Transverse colon (tissue), 4 donors: ENCODE measurements around the gene KLK8. TPM values are rescaled to one million over a fixed set of nuclear protein-coding genes. Genes with fewer than 3 reads are reported as not detected.

Source experiments
- DNase-seq: peaks from one replicate; pipeline ENCODE4 v3.0.0-alpha.2; 2019
- H3K27ac ChIP-seq, 4 donors: fragments of 200-600 bp; sonication (generic); 2 replicates each; pipeline ENCODE4 v1.5.1; 2016 to 2018; ENCODE audit warnings: inconsistent platforms in 4 of 4
- H3K27me3 ChIP-seq: fragments of 200-600 bp; sonication (generic); 2 replicates; pipeline ENCODE4 v1.5.1; 2017; ENCODE audit warnings: inconsistent platforms
- H3K36me3 ChIP-seq, 4 donors: fragments of 200-600 bp; sonication (generic); 2 replicates each; pipeline ENCODE4 v1.5.1; 2017 to 2019; ENCODE audit warnings: inconsistent platforms in 4 of 4
- H3K4me1 ChIP-seq, 4 donors: fragments of 200-600 bp; sonication (generic); 2 replicates each; pipeline ENCODE4 v1.5.1; 2017 to 2020; ENCODE audit warnings: inconsistent platforms in 4 of 4
- H3K4me3 ChIP-seq, 4 donors: fragments of 200-600 bp; sonication (generic); 1 replicate in 1 of 4; 2 replicates in 3 of 4; pipeline versions ENCODE4 v1.5.1 to v1.6.1; 2017 to 2019; ENCODE audit warnings: inconsistent platforms in 4 of 4
- H3K9me3 ChIP-seq, 2 donors: fragments of 200-600 bp; sonication (generic); 2 replicates each; pipeline ENCODE4 v1.5.1; 2017 to 2019; ENCODE audit warnings: inconsistent platforms in 2 of 2
- CTCF ChIP-seq, 5 experiments: fragments of 200-600 bp in 3 of 5; fragments of 450-650 bp in 2 of 5; sonication (generic) in 3 of 5; IDR thresholded peaks; 1 replicate in 2 of 5; 2 replicates in 3 of 5; pipeline ENCODE4 v1.5.1; 2016 to 2017; ENCODE audit warnings: antibody characterized with exemption in 5 of 5, inconsistent platforms in 3 of 5, mild to moderate bottlenecking in 2 of 5, moderate library complexity in 1 of 5
- EP300 ChIP-seq: sonication (generic); formaldehyde crosslinking; IDR thresholded peaks from one replicate; pipeline ENCODE4 v1.6.1; 2017; ENCODE audit warnings: antibody characterized with exemption, low read depth
- POLR2A ChIP-seq: fragments of 450-650 bp; IDR thresholded peaks from one replicate; pipeline ENCODE4 v1.6.1; 2016; ENCODE audit warnings: antibody characterized with exemption, mild to moderate bottlenecking, moderate library complexity
- POLR2AphosphoS5 ChIP-seq, 3 donors: sonication (generic); formaldehyde crosslinking; IDR thresholded peaks; one replicate each; pipeline ENCODE4 v1.6.1; 2016; ENCODE audit warnings: antibody characterized with exemption in 3 of 3
- WGBS, 2 donors: methylation state at CpG; one replicate each; pipeline ENCODE4 v1.1.5; 2018; ENCODE audit warnings: low coverage in 1 of 2; 5-methylcytosine and 5-hydroxymethylcytosine counted together
- in situ Hi-C, 4 donors: fragments of 200-750 bp; cut with MboI; loops; one replicate each; pipeline versions ENCODE4 v1.15.0 to v1.15.1; 2017; ENCODE audit warnings: low sequenced_read_pairs in 3 of 4, low pct_ligation_motif_present in 1 of 4, low pct_unique_long_range_greater_than_20kb in 1 of 4
- intact Hi-C: fragments of 100-400 bp; cut with DNase I; formaldehyde crosslinking; loops from one replicate; pipeline ENCODE4 v1.15.1; 2023; ENCODE audit warnings: low total_unique reads
- total RNA-seq, 4 donors: library from RNA; depleted of rRNA; stranded (reverse); fragments of >200 nt; gene quantifications; one replicate each; pipeline ENCODE4 v1.1.0, GENCODE V29; 2016

The KLK8 gene
- total RNA-seq, 4 donors from 2014 or later = not detected

GRCh38 chr19:51025809-51026553 lies 24.6 kb upstream of the KLK8 start:
- 20 to 49% methylated on average over 1 to 18 of the region's 18 CpGs for WGBS, 2 donors
- Histone ChIP-seq H3K4me1 (no peaks in the 10 kb centered on the region), H3K9me3 (no peaks in the 10 kb centered on the region), H3K36me3 (no peaks in the 10 kb centered on the region), H3K4me3 (no peak overlapping the region), H3K27ac (no peak overlapping the region), H3K27me3 (peaks cover 48% of the 10 kb centered on the region)
- intact Hi-C loops = no loop called here
- no peak for DNase-seq
- in situ Hi-C loops = no loop called here
- TF ChIP-seq CTCF (IDR thresholded peaks at IDR 0.05) = no peak
- no peak for TF ChIP-seq POLR2A
- TF ChIP-seq EP300 = no peak
- TF ChIP-seq POLR2AphosphoS5 (IDR thresholded peaks at IDR 0.05) = no peak

- no peaks in the 10 kb centered on the region for H3K4me1 ChIP-seq
- no peaks in the 10 kb centered on the region for H3K36me3 ChIP-seq
- H3K9me3 ChIP-seq = no peaks in the 10 kb centered on the region
- in situ Hi-C loops (no loop called here), intact Hi-C loops (no loop called here)
- TF ChIP-seq POLR2A (no peak), POLR2AphosphoS5 (IDR thresholded peaks at IDR 0.05) (no peak), EP300 (no peak), CTCF (IDR thresholded peaks at IDR 0.05) (no peak)
- 65% methylated on average over 6 of the region's 6 CpGs; no CpG with 5 or more reads in 1 of the 2 donors for WGBS, 2 donors
- H3K27ac ChIP-seq = no peak overlapping the region
- H3K27me3 ChIP-seq = peaks cover 51% of the 10 kb centered on the region
- DNase-seq = no peak
- no peak overlapping the region for H3K4me3 ChIP-seq
Measured at GRCh38 chr19:51025401-51025800, 24.0 kb upstream of the KLK8 start.

GRCh38 chr19:51024924-51025323 lies 23.5 kb upstream of the KLK8 start:
- Histone ChIP-seq H3K36me3 (no peaks in the 10 kb centered on the region), H3K4me3 (no peak overlapping the region), H3K27me3 (peaks cover 56% of the 10 kb centered on the region), H3K4me1 (no peaks in the 10 kb centered on the region), H3K9me3 (no peaks in the 10 kb centered on the region), H3K27ac (no peak overlapping the region)
- intact Hi-C loops (no loop called here), in situ Hi-C loops (no loop called here)
- DNase-seq = no peak
- 23 to 30% methylated on average over 2 to 5 of the region's 5 CpGs for WGBS, 2 donors
- TF ChIP-seq CTCF (IDR thresholded peaks at IDR 0.05) = no peak

- TF ChIP-seq POLR2A (no peak), CTCF (IDR thresholded peaks at IDR 0.05) (no peak), POLR2AphosphoS5 (IDR thresholded peaks at IDR 0.05) (no peak), EP300 (no peak)
- intact Hi-C loops (no loop called here), in situ Hi-C loops (no loop called here)
- H3K27ac ChIP-seq = no peak overlapping the region
- H3K36me3 ChIP-seq = no peaks in the 10 kb centered on the region
- peaks cover 65% of the 10 kb centered on the region for H3K27me3 ChIP-seq
- no peaks in the 10 kb centered on the region for H3K9me3 ChIP-seq
- no peak for DNase-seq
- WGBS, 2 donors = 72% methylated on average over 11 of the region's 11 CpGs; no CpG with 5 or more reads in 1 of the 2 donors
- H3K4me1 ChIP-seq = peaks cover 0 to 8% (median 3%) of the 10 kb centered on the region in 4 donors
- H3K4me3 ChIP-seq = no peak overlapping the region
Measured at GRCh38 chr19:51023946-51024345, 22.5 kb upstream of the KLK8 start.
